Measurements from ENCODE around the gene C3orf49.

Gene C3orf49

GRCh38 chr3:63808633-63809032 is 10.5 kb upstream of the C3orf49 start:
- DNase-seq (ENCODE audit: low spot score) (no peak), ATAC-seq (ENCODE audit: low read depth) (peak; percentile 75)
- Histone ChIP-seq H3K36me3 (ENCODE audit: low read depth) (no peaks in the 10 kb centered on the region), H3K4me1 (ENCODE audit: insufficient read depth, poor library complexity, severe bottlenecking) (peaks cover 21% of the 10 kb centered on the region), H3K9me3 (ENCODE audit: severe bottlenecking) (no peaks in the 10 kb centered on the region), H3K27me3 (ENCODE audit: insufficient read depth, poor library complexity, severe bottlenecking) (no peaks in the 10 kb centered on the region), H3K4me3 (ENCODE audit: severe bottlenecking) (no peak overlapping the region), H3K27ac (ENCODE audit: poor library complexity, severe bottlenecking) (peak overlapping the region; percentile 52)
- TF ChIP-seq CTCF (IDR thresholded peaks at IDR 0.05; ENCODE audit: poor library complexity, severe bottlenecking): no peak

GRCh38 chr3:63809607-63810006 is 9.5 kb upstream of the C3orf49 start:
- peak; percentile 94 for ATAC-seq (ENCODE audit: low read depth)
- no peak for TF ChIP-seq CTCF (IDR thresholded peaks at IDR 0.05; ENCODE audit: poor library complexity, severe bottlenecking)
- DNase-seq (ENCODE audit: low spot score): peak; percentile 67
- Histone ChIP-seq H3K9me3 (ENCODE audit: severe bottlenecking) (no peaks in the 10 kb centered on the region), H3K4me3 (ENCODE audit: severe bottlenecking) (no peak overlapping the region), H3K27me3 (ENCODE audit: insufficient read depth, poor library complexity, severe bottlenecking) (no peaks in the 10 kb centered on the region), H3K4me1 (ENCODE audit: insufficient read depth, poor library complexity, severe bottlenecking) (peaks cover 21% of the 10 kb centered on the region), H3K36me3 (ENCODE audit: low read depth) (no peaks in the 10 kb centered on the region), H3K27ac (ENCODE audit: poor library complexity, severe bottlenecking) (peak overlapping the region; percentile 52)

DNA sequence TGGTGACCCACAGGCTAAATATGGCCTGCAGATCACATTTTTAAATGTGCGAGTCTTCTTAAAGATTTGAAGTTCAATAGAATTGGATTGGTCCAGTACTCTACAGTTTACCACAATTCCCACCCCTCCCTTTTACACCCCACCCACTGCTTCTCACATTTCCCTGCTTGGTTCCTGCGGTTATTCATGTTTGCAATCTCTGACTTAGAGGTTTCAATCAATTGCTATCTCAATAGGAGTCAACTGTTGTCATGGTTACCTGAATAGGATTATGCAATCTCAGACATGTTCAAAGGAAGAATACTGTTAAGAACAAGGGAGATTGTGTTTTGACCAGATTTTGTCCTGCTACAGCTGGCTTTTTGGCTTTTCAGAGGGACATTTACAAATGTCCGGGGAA is 4.9 kb upstream of the C3orf49 start:
- Histone ChIP-seq H3K27ac (ENCODE audit: poor library complexity, severe bottlenecking) (no peak overlapping the region), H3K4me1 (ENCODE audit: insufficient read depth, poor library complexity, severe bottlenecking) (peaks cover 11% of the 10 kb centered on the region), H3K4me3 (ENCODE audit: severe bottlenecking) (no peak overlapping the region), H3K9me3 (ENCODE audit: severe bottlenecking) (no peaks in the 10 kb centered on the region), H3K36me3 (ENCODE audit: low read depth) (no peaks in the 10 kb centered on the region), H3K27me3 (ENCODE audit: insufficient read depth, poor library complexity, severe bottlenecking) (no peaks in the 10 kb centered on the region)
- ATAC-seq (ENCODE audit: low read depth) (no peak), DNase-seq (ENCODE audit: low spot score) (no peak)
- TF ChIP-seq CTCF (IDR thresholded peaks at IDR 0.05; ENCODE audit: poor library complexity, severe bottlenecking): no peak

DNA sequence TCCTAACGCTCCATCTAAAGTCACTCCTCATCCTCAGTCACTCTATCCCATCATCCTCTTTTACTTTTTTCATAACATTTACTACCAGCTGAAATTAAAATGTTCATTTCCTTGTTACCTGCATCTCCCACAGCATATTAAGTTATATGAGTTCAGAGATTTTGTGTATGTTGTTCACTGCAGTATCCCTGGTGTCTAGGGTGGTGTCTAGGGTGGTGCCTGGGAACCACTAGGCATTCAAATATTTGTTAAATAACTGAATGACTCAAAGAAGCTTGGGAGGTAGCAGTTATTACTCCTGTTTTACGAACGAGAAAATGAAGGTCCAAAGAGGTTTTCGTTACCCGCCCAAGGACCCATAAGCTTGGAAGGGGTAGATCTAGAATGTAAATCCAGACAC is 1.9 kb upstream of the C3orf49 start:
- no peak for DNase-seq (ENCODE audit: low spot score)
- no peak for ATAC-seq (ENCODE audit: low read depth)
- no peak for TF ChIP-seq CTCF (IDR thresholded peaks at IDR 0.05; ENCODE audit: poor library complexity, severe bottlenecking)
- no peak overlapping the region for H3K4me3 ChIP-seq (ENCODE audit: severe bottlenecking)
- H3K36me3 ChIP-seq (ENCODE audit: low read depth): no peaks in the 10 kb centered on the region
- H3K4me1 ChIP-seq (ENCODE audit: insufficient read depth, poor library complexity, severe bottlenecking): no peaks in the 10 kb centered on the region
- no peak overlapping the region for H3K27ac ChIP-seq (ENCODE audit: poor library complexity, severe bottlenecking)
- no peaks in the 10 kb centered on the region for H3K27me3 ChIP-seq (ENCODE audit: insufficient read depth, poor library complexity, severe bottlenecking)
- no peaks in the 10 kb centered on the region for H3K9me3 ChIP-seq (ENCODE audit: severe bottlenecking)

DNA sequence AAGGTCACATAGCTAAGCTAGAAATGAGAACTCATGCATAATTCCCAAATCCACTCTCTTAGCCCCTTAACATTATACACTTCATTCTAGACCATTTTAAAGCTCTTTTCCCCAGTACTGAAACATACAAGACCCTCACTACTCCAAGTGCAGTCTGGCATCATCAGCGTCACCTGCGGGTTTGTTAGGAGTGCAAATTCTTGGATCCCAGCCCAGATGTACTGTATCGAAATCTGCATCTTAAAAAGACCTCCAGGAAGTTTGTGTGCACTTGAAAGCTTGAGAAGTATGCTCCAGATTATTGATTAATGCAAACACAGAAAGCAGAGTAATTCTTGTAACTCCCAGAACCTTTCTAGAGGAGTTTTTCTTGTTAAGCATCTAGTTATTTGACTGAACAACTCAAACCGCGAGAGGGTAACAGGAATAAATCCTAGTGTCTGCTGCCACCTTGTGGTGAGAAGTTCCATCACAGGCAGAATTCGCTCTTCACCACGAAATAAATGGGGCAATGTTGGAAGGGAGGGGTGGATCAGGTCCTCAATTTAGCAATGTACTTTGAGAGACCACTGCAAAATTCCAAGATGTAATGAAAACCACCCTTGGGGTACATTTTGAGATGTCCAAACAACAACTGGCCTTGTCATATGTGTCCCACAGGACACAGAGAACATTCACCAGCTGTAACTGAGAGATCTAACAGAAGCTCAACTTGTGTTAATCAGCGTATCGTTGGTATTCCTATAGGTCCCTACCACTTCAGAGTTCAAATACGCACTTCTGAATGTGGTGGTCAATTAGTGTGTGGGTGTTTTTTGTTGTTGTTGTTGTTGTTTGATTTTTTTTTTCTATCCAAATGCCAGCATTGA is 583 bp upstream of the C3orf49 start:
- H3K4me3 ChIP-seq (ENCODE audit: severe bottlenecking): no peak overlapping the region
- H3K4me1 ChIP-seq (ENCODE audit: insufficient read depth, poor library complexity, severe bottlenecking): no peaks in the 10 kb centered on the region
- no peak overlapping the region for H3K27ac ChIP-seq (ENCODE audit: poor library complexity, severe bottlenecking)
- no peak for DNase-seq (ENCODE audit: low spot score)
- no peaks in the 10 kb centered on the region for H3K36me3 ChIP-seq (ENCODE audit: low read depth)
- H3K27me3 ChIP-seq (ENCODE audit: insufficient read depth, poor library complexity, severe bottlenecking): no peaks in the 10 kb centered on the region
- TF ChIP-seq CTCF (IDR thresholded peaks at IDR 0.05; ENCODE audit: poor library complexity, severe bottlenecking): peak; percentile 91
- no peaks in the 10 kb centered on the region for H3K9me3 ChIP-seq (ENCODE audit: severe bottlenecking)
- peak; percentile 58; the same call in 2 of the 3 replicates for ATAC-seq (ENCODE audit: low read depth)
